C4-2B (cell line): ENCODE data around the gene EHD2.

ENCODE experiments used
- ZFX ChIP-seq: fragments of 450-650 bp; IDR thresholded peaks from 2 replicates; pipeline ENCODE4 v1.6.1; 2017
- TF ChIP-seq, protein P1 (sequence below): fragments of 450-650 bp; conservative IDR thresholded peaks from 2 replicates; pipeline ENCODE4 v1.5.1; 2017; ENCODE audit warnings: mild to moderate bottlenecking

DNA sequence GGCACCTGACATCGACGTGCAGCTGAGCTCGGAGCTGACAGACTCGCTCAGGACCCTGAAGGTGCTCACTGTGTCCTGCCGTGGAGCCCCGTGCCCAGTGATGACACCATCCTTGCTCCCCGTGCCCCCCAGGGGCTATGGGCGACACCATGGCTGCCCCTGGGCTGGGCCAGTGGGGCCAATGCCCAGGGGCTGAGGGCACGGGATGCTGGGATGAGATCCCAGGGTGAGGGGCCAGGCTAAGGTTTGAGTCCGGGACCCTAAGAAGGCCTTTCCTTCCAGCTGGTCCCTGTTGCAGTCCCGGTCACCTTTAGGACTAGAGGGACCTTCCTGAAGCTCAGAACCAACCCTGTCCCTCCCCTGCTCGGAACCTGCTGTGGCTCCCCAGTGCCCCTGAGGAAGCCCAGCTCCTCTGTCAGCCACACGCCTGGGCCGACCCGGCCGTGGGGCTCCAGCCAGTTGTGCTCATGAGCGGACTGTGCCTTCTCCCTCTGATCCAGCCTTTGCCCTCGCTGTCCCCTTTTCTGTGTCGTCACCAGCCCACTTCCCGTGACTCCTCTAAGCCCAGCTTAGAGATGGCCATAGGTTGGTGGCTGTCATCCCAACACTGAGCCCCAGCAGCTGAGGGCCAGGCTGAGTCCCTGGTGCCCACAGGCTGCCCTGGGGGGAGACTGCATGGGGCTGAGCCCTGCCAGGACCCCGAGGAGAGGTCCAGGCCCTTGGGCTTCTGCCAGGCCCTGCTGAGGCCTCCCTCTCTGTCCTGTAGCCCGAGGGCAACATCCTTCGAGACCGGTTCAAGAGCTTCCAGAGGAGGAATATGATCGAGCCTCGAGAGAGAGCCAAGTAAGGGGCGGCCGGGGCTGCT lies 42.8 kb downstream of the EHD2 start:
- TF ChIP-seq, protein P1, sequence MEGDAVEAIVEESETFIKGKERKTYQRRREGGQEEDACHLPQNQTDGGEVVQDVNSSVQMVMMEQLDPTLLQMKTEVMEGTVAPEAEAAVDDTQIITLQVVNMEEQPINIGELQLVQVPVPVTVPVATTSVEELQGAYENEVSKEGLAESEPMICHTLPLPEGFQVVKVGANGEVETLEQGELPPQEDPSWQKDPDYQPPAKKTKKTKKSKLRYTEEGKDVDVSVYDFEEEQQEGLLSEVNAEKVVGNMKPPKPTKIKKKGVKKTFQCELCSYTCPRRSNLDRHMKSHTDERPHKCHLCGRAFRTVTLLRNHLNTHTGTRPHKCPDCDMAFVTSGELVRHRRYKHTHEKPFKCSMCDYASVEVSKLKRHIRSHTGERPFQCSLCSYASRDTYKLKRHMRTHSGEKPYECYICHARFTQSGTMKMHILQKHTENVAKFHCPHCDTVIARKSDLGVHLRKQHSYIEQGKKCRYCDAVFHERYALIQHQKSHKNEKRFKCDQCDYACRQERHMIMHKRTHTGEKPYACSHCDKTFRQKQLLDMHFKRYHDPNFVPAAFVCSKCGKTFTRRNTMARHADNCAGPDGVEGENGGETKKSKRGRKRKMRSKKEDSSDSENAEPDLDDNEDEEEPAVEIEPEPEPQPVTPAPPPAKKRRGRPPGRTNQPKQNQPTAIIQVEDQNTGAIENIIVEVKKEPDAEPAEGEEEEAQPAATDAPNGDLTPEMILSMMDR = no peak
- no peak for TF ChIP-seq ZFX
